Peyer's patch (tissue), 4 donors: Measurements from ENCODE around the gene MTMR11. TPM values are rescaled to one million over a fixed set of nuclear protein-coding genes. Genes with fewer than 3 reads are reported as not detected.
"Not testable (repeated sequence)": the region's sequence is repeated elsewhere in the genome, so short reads cannot be mapped to it uniquely, and the experiment has no call there.

ENCODE experiments used
- DNase-seq, 3 donors: peaks; one replicate each; pipeline ENCODE4 v3.0.0-alpha.2; 2017 to 2019
- H3K27ac ChIP-seq, 4 donors: fragments of 200-600 bp; sonication (generic); one replicate each; pipeline ENCODE4 v1.5.1; 2016 to 2019
- H3K27me3 ChIP-seq, 2 donors: fragments of 200-600 bp; sonication (generic); one replicate each; pipeline ENCODE4 v1.5.1; 2019
- H3K36me3 ChIP-seq, 3 donors: fragments of 200-600 bp; sonication (generic); one replicate each; pipeline ENCODE4 v1.5.1; 2016 to 2019
- H3K4me1 ChIP-seq, 4 donors: fragments of 200-600 bp; sonication (generic); one replicate each; pipeline ENCODE4 v1.5.1; 2016 to 2019
- H3K4me3 ChIP-seq, 4 donors: fragments of 200-600 bp; sonication (generic); 1 replicate in 3 of 4; 2 replicates in 1 of 4; pipeline ENCODE4 v1.5.1; 2016 to 2019; ENCODE audit warnings: mild to moderate bottlenecking in 1 of 4
- H3K9me3 ChIP-seq, 4 donors: fragments of 200-600 bp; sonication (generic); one replicate each; pipeline ENCODE4 v1.5.1; 2016 to 2019; ENCODE audit warnings: mild to moderate bottlenecking in 1 of 4
- POLR2A ChIP-seq, 2 donors: fragments of 450-650 bp; IDR thresholded peaks; one replicate each; pipeline ENCODE4 v1.5.1; 2017; ENCODE audit warnings: antibody characterized with exemption in 2 of 2, mild to moderate bottlenecking in 2 of 2, moderate library complexity in 2 of 2
- total RNA-seq, 4 donors: library from RNA; depleted of rRNA; stranded (reverse); fragments of >200 nt; gene quantifications; one replicate each; pipeline ENCODE4 v1.1.0, GENCODE V29; 2016
- TF ChIP-seq, protein P1 (sequence below), 6 experiments: fragments of 450-650 bp in 4 of 6; fragments of 200-600 bp in 2 of 6; sonication (generic) in 1 of 6; IDR thresholded peaks; one replicate each; pipeline ENCODE4 v1.5.1; 2017 to 2019; ENCODE audit warnings: antibody characterized with exemption in 6 of 6, mild to moderate bottlenecking in 3 of 6, moderate library complexity in 1 of 6

MTMR11 gene
- total RNA-seq, 4 donors from 2014 or later: 47.9 to 210 (median 175) TPM

DNA sequence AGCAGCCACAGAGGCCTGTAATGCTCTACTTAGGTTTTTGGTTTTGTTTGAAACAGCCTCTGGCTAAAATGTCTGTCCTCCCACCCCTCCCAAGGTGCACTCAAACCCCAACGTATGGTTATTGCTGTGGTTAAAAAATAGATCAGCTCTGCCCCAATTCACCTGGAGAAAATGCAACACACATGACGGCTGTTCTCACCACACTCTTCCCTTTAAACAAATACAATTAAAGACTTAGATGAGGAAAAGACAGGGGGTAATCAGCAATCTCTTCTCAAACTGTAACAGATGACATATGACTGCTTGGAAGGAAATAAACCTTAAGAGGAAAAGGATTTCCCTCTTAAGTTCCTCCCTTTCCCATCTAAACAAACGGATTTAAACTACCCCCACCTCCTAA is 6.2 kb upstream of the MTMR11 start:
- no peak for DNase-seq
- Histone ChIP-seq H3K9me3 (no peaks in the 10 kb centered on the region), H3K4me3 (no peak overlapping the region), H3K27ac (peak overlapping the region in 2 of 4 donors; percentile 8 to 55), H3K4me1 (peaks cover 0 to 14% (median 5%) of the 10 kb centered on the region in 4 donors), H3K36me3 (peaks cover 0 to 41% (median 0%) of the 10 kb centered on the region in 3 donors), H3K27me3 (no peaks in the 10 kb centered on the region)
- no peak for TF ChIP-seq POLR2A (IDR thresholded peaks at IDR 0.05)
- TF ChIP-seq, protein P1, sequence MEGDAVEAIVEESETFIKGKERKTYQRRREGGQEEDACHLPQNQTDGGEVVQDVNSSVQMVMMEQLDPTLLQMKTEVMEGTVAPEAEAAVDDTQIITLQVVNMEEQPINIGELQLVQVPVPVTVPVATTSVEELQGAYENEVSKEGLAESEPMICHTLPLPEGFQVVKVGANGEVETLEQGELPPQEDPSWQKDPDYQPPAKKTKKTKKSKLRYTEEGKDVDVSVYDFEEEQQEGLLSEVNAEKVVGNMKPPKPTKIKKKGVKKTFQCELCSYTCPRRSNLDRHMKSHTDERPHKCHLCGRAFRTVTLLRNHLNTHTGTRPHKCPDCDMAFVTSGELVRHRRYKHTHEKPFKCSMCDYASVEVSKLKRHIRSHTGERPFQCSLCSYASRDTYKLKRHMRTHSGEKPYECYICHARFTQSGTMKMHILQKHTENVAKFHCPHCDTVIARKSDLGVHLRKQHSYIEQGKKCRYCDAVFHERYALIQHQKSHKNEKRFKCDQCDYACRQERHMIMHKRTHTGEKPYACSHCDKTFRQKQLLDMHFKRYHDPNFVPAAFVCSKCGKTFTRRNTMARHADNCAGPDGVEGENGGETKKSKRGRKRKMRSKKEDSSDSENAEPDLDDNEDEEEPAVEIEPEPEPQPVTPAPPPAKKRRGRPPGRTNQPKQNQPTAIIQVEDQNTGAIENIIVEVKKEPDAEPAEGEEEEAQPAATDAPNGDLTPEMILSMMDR (IDR thresholded peaks at IDR 0.05): no peak

DNA sequence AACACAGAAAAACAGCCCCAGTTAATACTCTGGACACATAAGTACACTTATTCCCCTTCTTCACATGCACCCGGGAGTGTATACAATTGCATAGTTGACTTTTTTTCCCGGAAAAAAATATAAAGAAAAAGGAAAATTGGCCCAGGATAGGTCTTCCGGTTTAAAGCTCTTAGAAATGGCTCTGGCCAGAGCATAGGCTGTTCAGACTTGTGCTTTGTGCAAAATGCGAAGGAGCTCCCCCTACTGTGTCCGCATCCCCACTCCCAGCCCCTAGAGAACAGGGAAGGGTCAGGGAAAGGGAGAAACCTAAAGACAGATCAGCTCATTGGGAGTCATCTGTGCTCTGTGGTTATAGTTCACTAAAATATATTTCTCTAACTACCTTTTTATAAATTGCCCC is 5.5 kb upstream of the MTMR11 start:
- no peak overlapping the region for H3K4me3 ChIP-seq
- peaks cover 0 to 21% (median 8%) of the 10 kb centered on the region in 4 donors for H3K4me1 ChIP-seq
- H3K27ac ChIP-seq: peak overlapping the region in 1 of 4 donors; percentile 14
- no peaks in the 10 kb centered on the region for H3K9me3 ChIP-seq
- TF ChIP-seq POLR2A (IDR thresholded peaks at IDR 0.05): no peak
- TF ChIP-seq, protein P1 (IDR thresholded peaks at IDR 0.05): peak in 1 of 6 experiments; percentile 11
- H3K36me3 ChIP-seq: peaks cover 0 to 34% (median 0%) of the 10 kb centered on the region in 3 donors
- H3K27me3 ChIP-seq: no peaks in the 10 kb centered on the region
- DNase-seq: no peak

DNA sequence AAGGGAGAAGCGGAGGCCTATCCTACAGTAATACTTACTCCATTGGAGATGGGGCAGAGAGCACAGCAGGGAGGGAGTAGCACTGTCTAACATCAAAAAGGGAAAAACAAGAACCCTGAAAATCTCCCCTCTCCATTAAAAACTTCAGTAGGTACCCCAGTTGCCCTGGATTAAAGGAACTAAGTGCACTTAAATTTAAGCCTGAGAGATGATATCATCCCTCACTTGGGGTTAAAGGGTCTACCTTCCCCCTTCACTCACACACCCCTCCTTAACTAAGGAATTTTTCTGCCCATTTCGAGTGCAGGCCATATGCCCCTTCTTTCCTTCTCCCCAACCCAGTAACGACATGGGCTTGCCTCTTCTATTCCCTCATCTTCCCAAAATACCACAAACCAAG is 3.7 kb upstream of the MTMR11 start:
- Histone ChIP-seq H3K4me1 (peaks cover 0 to 25% (median 8%) of the 10 kb centered on the region in 4 donors), H3K27ac (peak overlapping the region in 2 of 4 donors; percentile 63 to 89), H3K9me3 (no peaks in the 10 kb centered on the region), H3K36me3 (peaks cover 0 to 17% (median 0%) of the 10 kb centered on the region in 3 donors), H3K27me3 (no peaks in the 10 kb centered on the region), H3K4me3 (no peak overlapping the region)
- TF ChIP-seq, protein P1 (IDR thresholded peaks at IDR 0.05): no peak
- no peak for TF ChIP-seq POLR2A (IDR thresholded peaks at IDR 0.05)
- DNase-seq: no peak

DNA sequence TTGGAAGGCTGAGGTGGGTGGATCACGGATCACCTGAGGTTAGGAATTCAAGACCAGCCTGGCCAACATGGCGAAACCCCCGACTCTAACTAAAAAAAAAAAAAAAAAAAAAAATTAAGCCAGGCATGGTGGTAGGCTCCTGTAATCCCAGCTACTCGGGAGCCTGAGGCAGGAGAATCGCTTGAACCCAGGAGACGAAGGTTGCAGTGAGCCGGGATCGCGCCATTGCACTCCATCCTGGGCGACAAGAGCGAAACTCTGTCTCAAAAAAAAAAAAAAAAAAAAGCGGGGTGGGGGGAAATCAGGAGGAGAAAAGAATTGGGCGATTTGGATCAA is 2.0 kb upstream of the MTMR11 start:
- H3K36me3 ChIP-seq, H3K9me3 ChIP-seq, DNase-seq, H3K27me3 ChIP-seq: not testable (repeated sequence)
- Histone ChIP-seq H3K4me3 (peak overlapping the region in 2 of 4 donors; percentile 36 to 40), H3K4me1 (peaks cover 0 to 36% (median 8%) of the 10 kb centered on the region in 4 donors), H3K27ac (peak overlapping the region; percentile 17 to 94 (median 70))

DNA sequence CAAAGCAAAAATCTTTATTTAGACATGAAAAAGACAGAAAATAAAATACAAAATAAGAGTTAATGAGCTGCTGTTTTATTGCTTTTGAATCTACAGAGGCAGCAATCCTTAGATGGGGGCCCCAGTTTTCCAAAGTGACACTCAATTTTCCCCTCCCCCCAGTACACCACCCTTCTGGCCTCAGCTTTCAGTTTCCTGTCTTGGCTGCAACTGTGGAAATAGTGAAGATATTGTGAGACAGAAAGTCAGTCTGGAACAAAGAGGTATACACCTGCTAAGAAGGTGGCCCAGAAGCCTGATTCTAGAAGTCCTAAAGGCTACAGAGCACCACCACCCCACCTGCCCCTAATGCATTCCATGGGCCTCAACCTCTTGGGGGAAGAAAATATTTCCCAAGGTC is 1.1 kb upstream of the MTMR11 start:
- Histone ChIP-seq H3K36me3 (peaks cover 0 to 6% (median 0%) of the 10 kb centered on the region in 3 donors), H3K9me3 (no peaks in the 10 kb centered on the region), H3K4me1 (peaks cover 0 to 42% (median 8%) of the 10 kb centered on the region in 4 donors), H3K27me3 (no peaks in the 10 kb centered on the region), H3K4me3 (peak overlapping the region in 1 of 4 donors; percentile 66), H3K27ac (peak overlapping the region; percentile 1 to 94 (median 70))
- TF ChIP-seq POLR2A (IDR thresholded peaks at IDR 0.05): no peak
- TF ChIP-seq, protein P1 (IDR thresholded peaks at IDR 0.05): no peak
- no peak for DNase-seq

DNA sequence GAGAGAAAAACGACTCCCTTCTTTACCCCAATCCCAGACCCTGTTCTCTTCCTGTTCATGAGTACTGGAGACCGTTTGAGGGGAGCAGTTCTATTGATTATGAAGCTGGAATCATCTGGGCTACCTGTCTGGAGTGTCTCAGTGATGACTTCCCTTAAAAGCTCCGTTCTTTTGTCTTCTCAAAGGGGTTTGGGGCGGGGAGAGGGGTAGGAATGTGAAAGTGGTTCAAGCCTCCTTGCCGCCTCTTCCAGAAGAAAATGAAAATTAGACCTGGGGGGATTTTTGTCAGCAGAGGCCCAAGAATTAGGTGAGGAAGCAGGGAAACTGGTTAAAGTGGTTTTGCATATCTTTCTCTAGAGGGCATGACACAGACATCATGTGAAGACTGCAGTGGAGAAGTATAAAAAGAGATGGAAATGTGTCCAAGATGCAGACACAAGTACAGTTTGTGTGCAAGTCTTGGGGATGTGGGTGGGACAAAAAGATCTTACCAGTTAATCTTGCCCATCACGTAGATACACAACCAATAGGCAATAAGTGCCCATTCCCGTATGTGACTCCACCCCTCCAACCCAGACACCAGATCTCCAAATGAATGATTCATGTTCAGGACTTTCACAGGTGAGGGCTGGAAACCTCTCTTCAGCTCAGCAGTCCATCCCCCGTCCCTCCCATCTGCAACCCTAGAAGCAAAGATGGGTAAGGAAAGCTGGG is 470 bp upstream of the MTMR11 start:
- Histone ChIP-seq H3K9me3 (no peaks in the 10 kb centered on the region), H3K4me1 (peaks cover 0 to 42% (median 8%) of the 10 kb centered on the region in 4 donors), H3K36me3 (peaks cover 0 to 6% (median 0%) of the 10 kb centered on the region in 3 donors), H3K4me3 (peak overlapping the region; percentile 24 to 75 (median 52)), H3K27ac (peak overlapping the region; percentile 1 to 94 (median 70)), H3K27me3 (no peaks in the 10 kb centered on the region)
- TF ChIP-seq POLR2A (IDR thresholded peaks at IDR 0.05): peak; percentile 68 to 87
- TF ChIP-seq, protein P1 (IDR thresholded peaks at IDR 0.05): no peak
- DNase-seq: peak in 1 of 3 donors; percentile 72
